Hepatocyte (in vitro differentiated cells): ENCODE measurements around the gene MRTFB. TPM values are rescaled to one million over a fixed set of nuclear protein-coding genes. Genes with fewer than 3 reads are reported as not detected.
A peak's percentile ranks its signal among the peaks of the same experiment; 100 is the strongest.

Experiments used
- DNase-seq: peaks from one replicate; pipeline ENCODE4 v3.0.0-alpha.2; 2016; ENCODE audit warnings: low spot score
- H2AFZ ChIP-seq: fragments of 200-600 bp; sonication (generic); 2 replicates; pipeline ENCODE4 v1.6.0; 2016; ENCODE audit warnings: antibody characterized with exemption, mild to moderate bottlenecking
- H3K27ac ChIP-seq: fragments of 200-600 bp; sonication (generic); 2 replicates; pipeline ENCODE4 v1.5.1; 2016; ENCODE audit warnings: mild to moderate bottlenecking
- H3K27me3 ChIP-seq: fragments of 200-600 bp; sonication (generic); 2 replicates; pipeline ENCODE4 v1.6.1; 2016
- H3K36me3 ChIP-seq: fragments of 200-600 bp; sonication (generic); replicated peaks from 2 replicates; pipeline ENCODE4 v1.5.1; 2016; ENCODE audit warnings: low read depth; ENCODE audit not compliant: insufficient read depth
- H3K4me1 ChIP-seq: fragments of 200-600 bp; sonication (generic); 2 replicates; pipeline ENCODE4 v1.5.1; 2016; ENCODE audit warnings: mild to moderate bottlenecking, moderate library complexity; ENCODE audit not compliant: insufficient read depth
- H3K4me2 ChIP-seq: fragments of 200-600 bp; sonication (generic); 2 replicates; pipeline ENCODE4 v1.6.0; 2016
- H3K4me3 ChIP-seq: fragments of 200-600 bp; sonication (generic); 2 replicates; pipeline ENCODE4 v1.5.1; 2016; ENCODE audit warnings: mild to moderate bottlenecking
- H3K79me2 ChIP-seq: fragments of 200-600 bp; sonication (generic); 2 replicates; pipeline ENCODE4 v1.6.0; 2017; ENCODE audit warnings: mild to moderate bottlenecking
- H3K9me2 ChIP-seq: fragments of 200-600 bp; sonication (generic); replicated peaks from 2 replicates; pipeline ENCODE4 v1.6.0; 2017; ENCODE audit warnings: mild to moderate bottlenecking; ENCODE audit not compliant: insufficient read depth
- H3K9me3 ChIP-seq: fragments of 200-600 bp; sonication (generic); 2 replicates; pipeline ENCODE4 v1.5.1; 2016; ENCODE audit warnings: low read depth, mild to moderate bottlenecking
- H4K20me1 ChIP-seq: fragments of 200-600 bp; sonication (generic); 2 replicates; pipeline ENCODE4 v1.6.0; 2016; ENCODE audit warnings: mild to moderate bottlenecking; ENCODE audit not compliant: insufficient read depth, poor library complexity, severe bottlenecking
- EZH2 ChIP-seq: fragments of 200-600 bp; sonication (generic); IDR thresholded peaks from 2 replicates; pipeline ENCODE4 v1.6.1; 2016; ENCODE audit warnings: antibody characterized with exemption, mild to moderate bottlenecking, borderline replicate concordance
- EZH2phosphoT487 ChIP-seq: fragments of 200-600 bp; sonication (generic); IDR thresholded peaks from one replicate; pipeline ENCODE4 v1.6.1; 2018; ENCODE audit warnings: antibody characterized with exemption, mild to moderate bottlenecking, low read depth, moderate library complexity; ENCODE audit not compliant: unreplicated experiment, severe bottlenecking
- WGBS: methylation state at CpG from one replicate; pipeline ENCODE4 v1.1.6; 2016; ENCODE audit warnings: low lambda C conversion rate; ENCODE audit errors: missing lambda C conversion rate; 5-methylcytosine and 5-hydroxymethylcytosine counted together
- polyA plus RNA-seq: library from polyadenylated mRNA; unstranded; fragments of >200 nt; fragmentation: Nextera tagmentation; extraction: Ambion mirVana; gene quantifications from 2 replicates; pipeline ENCODE4 v1.2.1, GENCODE V29; 2016
- total RNA-seq: library from RNA; depleted of rRNA; stranded (reverse); fragments of >200 nt; gene quantifications from 2 replicates; pipeline ENCODE4 v1.2.3, GENCODE V29; 2014
- TF ChIP-seq, protein P1 (sequence below): fragments of 200-600 bp; sonication (generic); IDR thresholded peaks from 2 replicates; pipeline ENCODE4 v1.5.1; 2016; ENCODE audit warnings: antibody characterized with exemption, mild to moderate bottlenecking; ENCODE audit not compliant: poor library complexity

Gene MRTFB
- total and polyA plus RNA-seq, 2 experiments from 2014 or later, result 10.9 to 27.9 TPM

DNA sequence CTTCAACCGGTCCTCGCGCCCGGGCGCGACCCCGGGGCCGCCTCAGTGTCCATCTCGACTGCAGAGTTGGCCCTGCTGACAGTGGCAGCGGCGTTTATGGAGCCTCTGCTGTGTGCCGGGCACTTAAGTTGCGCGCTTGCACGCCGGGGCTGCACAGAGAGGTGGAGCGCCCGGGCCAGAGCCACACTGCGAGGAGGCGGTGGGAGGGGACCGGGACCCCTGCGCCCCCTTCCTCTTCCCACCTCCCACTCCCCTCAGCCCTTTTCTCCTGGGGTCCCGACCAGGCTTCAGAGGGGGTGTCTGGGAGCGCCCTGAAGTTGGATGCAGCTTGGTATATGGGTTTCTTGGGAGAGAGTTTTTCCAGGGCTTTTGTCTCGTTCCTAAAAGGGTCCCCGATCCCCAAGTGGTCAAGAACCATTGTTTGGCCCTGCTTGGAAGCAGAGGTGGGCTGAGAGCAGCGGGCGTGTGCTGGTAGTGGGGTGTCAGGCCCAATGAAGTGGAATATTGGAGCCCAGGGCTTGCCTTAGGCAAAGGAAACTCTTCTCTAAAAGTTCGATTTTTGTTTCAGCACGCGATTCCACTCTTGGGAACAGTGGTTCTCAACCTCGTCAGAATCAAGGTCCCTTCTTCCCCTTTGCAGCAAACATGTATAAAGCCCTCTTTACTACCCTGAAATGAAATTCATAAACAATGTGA is 605 bp downstream of the MRTFB start:
- Histone ChIP-seq H3K79me2 (peaks cover 54% of the 10 kb centered on the region), H3K9me3 (no peaks in the 10 kb centered on the region), H3K27ac (peak overlapping the region; percentile 96), H3K9me2 (no peaks in the 10 kb centered on the region), H3K4me1 (peaks cover 19% of the 10 kb centered on the region), H3K4me3 (peak overlapping the region; percentile 93), H2AFZ (peak overlapping the region; percentile 99), H3K4me2 (peak overlapping the region; percentile 95), H4K20me1 (no peaks in the 10 kb centered on the region), H3K36me3 (no peaks in the 10 kb centered on the region), H3K27me3 (no peaks in the 10 kb centered on the region)
- TF ChIP-seq EZH2, result no peak
- TF ChIP-seq, protein P1, sequence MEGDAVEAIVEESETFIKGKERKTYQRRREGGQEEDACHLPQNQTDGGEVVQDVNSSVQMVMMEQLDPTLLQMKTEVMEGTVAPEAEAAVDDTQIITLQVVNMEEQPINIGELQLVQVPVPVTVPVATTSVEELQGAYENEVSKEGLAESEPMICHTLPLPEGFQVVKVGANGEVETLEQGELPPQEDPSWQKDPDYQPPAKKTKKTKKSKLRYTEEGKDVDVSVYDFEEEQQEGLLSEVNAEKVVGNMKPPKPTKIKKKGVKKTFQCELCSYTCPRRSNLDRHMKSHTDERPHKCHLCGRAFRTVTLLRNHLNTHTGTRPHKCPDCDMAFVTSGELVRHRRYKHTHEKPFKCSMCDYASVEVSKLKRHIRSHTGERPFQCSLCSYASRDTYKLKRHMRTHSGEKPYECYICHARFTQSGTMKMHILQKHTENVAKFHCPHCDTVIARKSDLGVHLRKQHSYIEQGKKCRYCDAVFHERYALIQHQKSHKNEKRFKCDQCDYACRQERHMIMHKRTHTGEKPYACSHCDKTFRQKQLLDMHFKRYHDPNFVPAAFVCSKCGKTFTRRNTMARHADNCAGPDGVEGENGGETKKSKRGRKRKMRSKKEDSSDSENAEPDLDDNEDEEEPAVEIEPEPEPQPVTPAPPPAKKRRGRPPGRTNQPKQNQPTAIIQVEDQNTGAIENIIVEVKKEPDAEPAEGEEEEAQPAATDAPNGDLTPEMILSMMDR, result no peak
- no peak for TF ChIP-seq EZH2phosphoT487
- 5% methylated on average over 21 of the region's 32 CpGs for WGBS
- DNase-seq, result no peak

DNA sequence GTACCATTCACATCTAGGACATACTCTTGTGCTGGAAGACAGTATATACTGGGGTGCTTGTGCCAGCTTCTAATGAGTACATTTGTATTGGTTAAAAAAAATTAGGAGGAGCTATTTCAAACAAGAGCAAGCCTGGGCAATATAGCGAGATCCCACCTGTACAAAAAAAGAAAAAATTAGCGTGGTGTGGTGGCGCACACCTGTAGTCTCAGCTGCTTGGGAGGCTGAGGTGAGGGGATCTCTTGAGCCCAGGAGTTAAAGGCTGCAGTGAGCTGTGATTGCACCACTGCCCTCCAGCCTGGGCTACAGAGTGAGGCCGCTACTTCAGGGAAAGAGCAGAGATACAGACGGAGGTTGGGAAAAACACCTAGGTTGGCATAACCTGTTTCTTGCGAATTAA is 1.2 kb downstream of the MRTFB start:
- TF ChIP-seq, protein P1, result no peak
- no peak for TF ChIP-seq EZH2phosphoT487
- TF ChIP-seq EZH2, result no peak
- Histone ChIP-seq H3K27ac (peak overlapping the region; percentile 96), H3K36me3 (no peaks in the 10 kb centered on the region), H4K20me1 (no peaks in the 10 kb centered on the region), H3K79me2 (peaks cover 60% of the 10 kb centered on the region), H3K4me3 (peak overlapping the region; percentile 93), H3K4me1 (peaks cover 19% of the 10 kb centered on the region), H3K9me2 (no peaks in the 10 kb centered on the region), H3K9me3 (no peaks in the 10 kb centered on the region), H3K4me2 (peak overlapping the region; percentile 95), H3K27me3 (no peaks in the 10 kb centered on the region), H2AFZ (peak overlapping the region; percentile 99)
- 93% methylated on average over 6 of the region's 6 CpGs for WGBS
- no peak for DNase-seq

DNA sequence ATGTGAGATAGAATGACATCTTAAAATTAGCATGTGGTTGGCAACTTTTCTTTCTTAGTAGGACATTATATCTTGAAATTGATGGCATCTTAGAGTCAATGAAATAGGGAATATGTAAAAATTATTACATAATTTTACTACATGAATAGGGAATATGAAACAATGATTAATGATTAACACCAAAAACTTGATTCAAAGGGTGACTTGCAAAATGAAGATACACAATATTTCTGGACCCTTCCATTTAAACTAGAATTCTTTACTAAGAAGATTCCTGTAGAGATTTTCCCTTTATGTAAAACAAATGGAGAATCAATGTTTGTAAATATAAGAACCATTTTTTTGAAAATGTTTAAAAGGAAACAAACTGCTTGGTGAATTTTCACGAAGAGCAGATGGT is 3.4 kb downstream of the MRTFB start:
- no peak for TF ChIP-seq EZH2
- no peak for TF ChIP-seq EZH2phosphoT487
- TF ChIP-seq, protein P1, result no peak
- Histone ChIP-seq H3K27ac (no peak overlapping the region), H3K9me2 (no peaks in the 10 kb centered on the region), H3K79me2 (peaks cover 81% of the 10 kb centered on the region), H2AFZ (no peak overlapping the region), H3K4me1 (peaks cover 19% of the 10 kb centered on the region), H4K20me1 (no peaks in the 10 kb centered on the region), H3K27me3 (no peaks in the 10 kb centered on the region), H3K36me3 (no peaks in the 10 kb centered on the region), H3K4me2 (no peak overlapping the region), H3K4me3 (no peak overlapping the region), H3K9me3 (no peaks in the 10 kb centered on the region)
- DNase-seq, result no peak
- WGBS, result 81% methylated on average over 1 of the region's 1 CpG
